MM.1S (cell line): ENCODE results near the gene RAI1.

ENCODE experiments used
- DNase-seq: peaks from one replicate; pipeline ENCODE4 v3.0.0-alpha.2; 2015
- H2AFZ ChIP-seq: fragments of 300-600 bp; sonication (generic); 2 replicates; pipeline ENCODE4 v1.6.0; 2016; ENCODE audit warnings: antibody characterized with exemption, low read length
- H3F3A ChIP-seq: fragments of 300-600 bp; sonication (generic); 2 replicates; pipeline ENCODE4 v1.6.1; 2016; ENCODE audit warnings: mild to moderate bottlenecking, antibody characterized with exemption, low read length, moderate library complexity, mixed read lengths; ENCODE audit not compliant: insufficient read depth
- H3K27ac ChIP-seq: fragments of 300-600 bp; sonication (generic); 2 replicates; pipeline ENCODE4 v1.5.1; 2016; ENCODE audit warnings: mild to moderate bottlenecking, low read length
- H3K27me3 ChIP-seq: fragments of 300-600 bp; sonication (generic); replicated peaks from 2 replicates; pipeline ENCODE4 v1.6.0; 2016; ENCODE audit warnings: low read length; ENCODE audit not compliant: insufficient read depth
- H3K36me3 ChIP-seq: fragments of 300-600 bp; sonication (generic); replicated peaks from 2 replicates; pipeline ENCODE4 v1.6.1; 2016; ENCODE audit warnings: mild to moderate bottlenecking, low read length, mixed read lengths; ENCODE audit not compliant: insufficient read depth
- H3K4me1 ChIP-seq: fragments of 300-600 bp; sonication (generic); 2 replicates; pipeline ENCODE4 v1.6.1; 2016; ENCODE audit warnings: low read length, mixed read lengths
- H3K4me2 ChIP-seq: fragments of 300-600 bp; sonication (generic); 2 replicates; pipeline ENCODE4 v1.6.0; 2016; ENCODE audit warnings: low read depth, low read length
- H3K4me3 ChIP-seq: fragments of 300-600 bp; sonication (generic); 2 replicates; pipeline ENCODE4 v1.5.1; 2016; ENCODE audit warnings: low read length, mixed read lengths
- H3K79me2 ChIP-seq: fragments of 300-600 bp; sonication (generic); 2 replicates; pipeline ENCODE4 v1.6.1; 2016; ENCODE audit warnings: mixed run types, low read length, mixed read lengths
- H3K9ac ChIP-seq: fragments of 300-600 bp; sonication (generic); 2 replicates; pipeline ENCODE4 v1.6.1; 2016; ENCODE audit warnings: low read length, mixed read lengths
- H3K9me2 ChIP-seq: fragments of 300-600 bp; sonication (generic); replicated peaks from 2 replicates; pipeline ENCODE4 v1.6.1; 2016; ENCODE audit warnings: mild to moderate bottlenecking, low read length, mixed read lengths; ENCODE audit not compliant: insufficient read depth
- H3K9me3 ChIP-seq: fragments of 300-600 bp; sonication (generic); replicated peaks from 2 replicates; pipeline ENCODE4 v1.6.1; 2016; ENCODE audit warnings: mild to moderate bottlenecking, low read length, mixed read lengths; ENCODE audit not compliant: insufficient read depth
- H4K20me1 ChIP-seq: fragments of 300-600 bp; sonication (generic); 2 replicates; pipeline ENCODE4 v1.6.1; 2016; ENCODE audit warnings: mild to moderate bottlenecking, low read length, moderate library complexity, mixed read lengths; ENCODE audit not compliant: insufficient read depth
- CTCF ChIP-seq: fragments of 300-600 bp; sonication (generic); IDR thresholded peaks from 2 replicates; pipeline ENCODE4 v1.5.1; 2016; ENCODE audit warnings: antibody characterized with exemption, low read length, mixed read lengths
- EZH2 ChIP-seq: fragments of 300-600 bp; sonication (generic); optimal IDR thresholded peaks from 2 replicates; pipeline ENCODE3; 2017; ENCODE audit warnings: low read depth, mild to moderate bottlenecking, antibody characterized with exemption, low read length, mixed read lengths
- EZH2phosphoT487 ChIP-seq: fragments of 300-600 bp; sonication (generic); IDR thresholded peaks from 2 replicates; pipeline ENCODE4 v1.6.1; 2018; ENCODE audit warnings: antibody characterized with exemption, low read length

RAI1 gene

DNA sequence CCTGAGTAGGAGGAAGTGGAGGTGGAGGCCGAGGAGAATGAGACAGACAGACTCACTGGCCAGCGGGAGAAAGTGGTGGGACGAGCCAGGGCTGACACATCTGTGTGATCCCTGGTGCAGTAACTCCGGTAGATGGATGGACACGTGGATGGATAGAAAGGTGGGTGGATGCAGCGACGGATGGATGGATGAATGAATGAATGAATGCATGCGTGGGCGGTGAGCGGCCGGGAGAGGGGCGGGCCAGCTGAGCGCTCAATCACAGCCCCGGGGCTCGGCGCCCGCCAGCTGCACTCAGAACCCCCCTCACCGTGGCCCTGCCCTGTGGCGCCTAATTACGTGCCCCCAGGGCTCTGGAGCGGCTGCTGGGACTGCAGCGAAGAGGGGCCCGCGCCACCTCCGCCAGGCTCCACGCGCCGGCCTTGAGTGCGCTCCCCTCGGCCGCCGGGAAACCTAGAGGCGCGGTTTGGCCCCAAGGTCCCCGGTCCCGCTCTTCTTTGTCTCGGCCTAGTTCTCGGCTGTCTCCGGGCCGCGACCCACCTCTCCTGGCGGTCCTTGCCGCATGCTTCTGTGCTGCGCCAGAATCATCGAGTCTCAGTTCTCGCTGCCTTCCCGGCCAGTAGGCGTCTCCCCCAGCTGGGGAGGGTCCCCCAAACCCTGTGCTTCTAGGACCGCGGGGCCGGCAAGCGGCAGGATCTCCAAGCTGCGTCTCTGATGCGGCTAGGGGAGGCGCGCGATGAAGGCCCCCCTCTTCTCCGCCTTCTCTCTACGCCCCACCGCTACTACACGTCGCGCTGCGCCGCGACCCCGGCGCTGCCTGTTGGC lies 41.0 kb downstream of the RAI1 start:
- H3K9ac ChIP-seq, result no peak overlapping the region
- H3F3A ChIP-seq, result no peaks in the 10 kb centered on the region
- TF ChIP-seq CTCF (no peak), EZH2phosphoT487 (no peak), EZH2 (no peak)
- no peaks in the 10 kb centered on the region for H3K9me3 ChIP-seq
- no peak for DNase-seq
- H2AFZ ChIP-seq, result no peak overlapping the region
- no peak overlapping the region for H3K27ac ChIP-seq
- peaks cover 38% of the 10 kb centered on the region for H3K79me2 ChIP-seq
- H3K4me1 ChIP-seq, result peaks cover 19% of the 10 kb centered on the region
- H3K27me3 ChIP-seq, result no peaks in the 10 kb centered on the region
- no peaks in the 10 kb centered on the region for H3K36me3 ChIP-seq
- H4K20me1 ChIP-seq, result no peaks in the 10 kb centered on the region
- H3K9me2 ChIP-seq, result no peaks in the 10 kb centered on the region
- no peak overlapping the region for H3K4me2 ChIP-seq
- no peak overlapping the region for H3K4me3 ChIP-seq

- H3K36me3 ChIP-seq, result no peaks in the 10 kb centered on the region
- no peak overlapping the region for H3K4me3 ChIP-seq
- H3K79me2 ChIP-seq, result peaks cover 41% of the 10 kb centered on the region
- no peaks in the 10 kb centered on the region for H3K9me3 ChIP-seq
- H3K4me1 ChIP-seq, result peaks cover 13% of the 10 kb centered on the region
- no peak for DNase-seq
- H3K9ac ChIP-seq, result no peak overlapping the region
- H3K4me2 ChIP-seq, result no peak overlapping the region
- no peaks in the 10 kb centered on the region for H3F3A ChIP-seq
- no peaks in the 10 kb centered on the region for H3K9me2 ChIP-seq
- no peak overlapping the region for H3K27ac ChIP-seq
- H4K20me1 ChIP-seq, result no peaks in the 10 kb centered on the region
- H2AFZ ChIP-seq, result no peak overlapping the region
- no peaks in the 10 kb centered on the region for H3K27me3 ChIP-seq
- TF ChIP-seq CTCF (no peak), EZH2 (no peak), EZH2phosphoT487 (no peak)
These were observed 41.7 kb downstream of the RAI1 start for GRCh38 chr17:17722906-17723353.

DNA sequence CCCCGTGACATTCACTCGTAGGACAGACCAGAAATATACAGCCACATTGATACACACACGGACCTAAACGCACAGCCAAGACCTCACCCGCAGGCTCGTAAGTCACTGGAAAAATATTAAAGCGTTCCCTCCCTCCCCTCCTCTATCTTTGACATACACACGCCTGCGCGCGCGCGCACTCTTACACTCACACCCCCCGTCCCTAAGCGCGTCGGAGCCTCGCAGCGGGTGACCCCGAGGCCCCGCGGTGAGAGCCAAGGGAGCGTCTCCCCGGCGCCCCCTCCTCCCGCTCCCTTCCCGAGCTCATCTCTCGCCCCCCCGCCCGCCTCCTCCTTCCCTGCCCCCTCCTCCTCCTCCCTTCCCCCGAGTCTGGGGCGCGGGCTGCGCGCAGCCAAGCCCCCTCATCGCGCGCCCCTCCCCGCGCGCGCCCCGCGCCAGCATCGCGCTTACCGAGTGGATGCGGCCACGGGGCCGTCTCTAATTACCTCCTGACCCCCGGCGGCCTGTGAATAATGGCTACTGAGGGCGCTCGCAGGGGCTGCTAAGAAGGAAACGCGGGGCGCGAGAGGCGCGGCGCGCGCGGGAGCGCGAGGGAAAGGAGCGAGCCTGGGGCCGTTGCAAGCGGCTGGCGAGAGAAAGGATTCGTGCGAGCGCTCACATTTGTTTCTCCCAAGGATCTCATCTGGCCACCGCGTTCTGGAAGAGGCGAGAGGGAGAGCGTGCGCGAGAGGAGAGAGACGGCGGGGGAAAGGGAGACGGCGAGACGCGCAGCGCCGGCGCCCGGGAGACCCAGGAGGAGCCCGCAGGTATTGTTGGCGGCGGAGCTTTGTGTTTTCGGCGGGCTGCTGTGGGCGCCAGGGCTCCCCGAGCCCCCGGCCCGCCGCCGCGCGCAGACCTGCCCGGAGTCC lies 42.4 kb downstream of the RAI1 start:
- H3K4me1 ChIP-seq, result peaks cover 8% of the 10 kb centered on the region
- H3K9me3 ChIP-seq, result no peaks in the 10 kb centered on the region
- H3K4me3 ChIP-seq, result no peak overlapping the region
- no peak overlapping the region for H3K27ac ChIP-seq
- H2AFZ ChIP-seq, result no peak overlapping the region
- no peaks in the 10 kb centered on the region for H4K20me1 ChIP-seq
- no peaks in the 10 kb centered on the region for H3F3A ChIP-seq
- H3K9ac ChIP-seq, result no peak overlapping the region
- H3K79me2 ChIP-seq, result peaks cover 42% of the 10 kb centered on the region
- no peaks in the 10 kb centered on the region for H3K9me2 ChIP-seq
- H3K4me2 ChIP-seq, result no peak overlapping the region
- no peak for DNase-seq
- no peaks in the 10 kb centered on the region for H3K36me3 ChIP-seq
- no peaks in the 10 kb centered on the region for H3K27me3 ChIP-seq
- TF ChIP-seq CTCF, result no peak
- no peak for TF ChIP-seq EZH2phosphoT487
- TF ChIP-seq EZH2, result no peak
